SK-N-MC (cell line): ENCODE results near the gene HES6.
A peak's percentile ranks its signal among the peaks of the same experiment; 100 is the strongest.

Source experiments
- DNase-seq: peaks from one replicate; pipeline ENCODE4 v3.0.0-alpha.2; 2011; ENCODE audit warnings: low read depth, low spot score
- H3K27ac ChIP-seq: fragments of 200-600 bp; sonication (generic); 2 replicates; pipeline ENCODE4 v1.5.1; 2016; ENCODE audit warnings: mixed run types
- H3K36me3 ChIP-seq: fragments of 200-600 bp; sonication (generic); 2 replicates; pipeline ENCODE4 v1.6.1; 2017; ENCODE audit warnings: antibody characterized with exemption, low read length, mixed read lengths; ENCODE audit not compliant: insufficient read depth
- H3K4me3 ChIP-seq: fragments of 200-600 bp; sonication (generic); 2 replicates; pipeline ENCODE4 v1.5.1; 2016
- H3K9ac ChIP-seq: fragments of 200-600 bp; sonication (generic); 2 replicates; pipeline ENCODE4 v1.8.0; 2017; ENCODE audit warnings: mixed run types, mixed read lengths; ENCODE audit not compliant: insufficient read length
- H3K9me3 ChIP-seq: fragments of 200-600 bp; sonication (generic); 2 replicates; pipeline ENCODE4 v1.6.1; 2017; ENCODE audit warnings: low read depth, mild to moderate bottlenecking, antibody characterized with exemption, low read length, moderate library complexity, mixed read lengths
- EZH2 ChIP-seq: fragments of 200-600 bp; sonication (generic); IDR thresholded peaks from one replicate; pipeline ENCODE4 v1.6.1; 2017; ENCODE audit warnings: antibody characterized with exemption
- FOXP2 ChIP-seq: optimal IDR thresholded peaks from 2 replicates; pipeline ENCODE3; 2011; ENCODE audit warnings: mild to moderate bottlenecking, moderate library complexity; ENCODE audit not compliant: insufficient read depth; ENCODE audit errors: extremely low read length, control extremely low read depth
- POLR2AphosphoS5 ChIP-seq: IDR thresholded peaks from 2 replicates; pipeline ENCODE4 v1.6.1; 2012; ENCODE audit warnings: mild to moderate bottlenecking, low read depth, low read length, borderline replicate concordance

Gene HES6

DNA sequence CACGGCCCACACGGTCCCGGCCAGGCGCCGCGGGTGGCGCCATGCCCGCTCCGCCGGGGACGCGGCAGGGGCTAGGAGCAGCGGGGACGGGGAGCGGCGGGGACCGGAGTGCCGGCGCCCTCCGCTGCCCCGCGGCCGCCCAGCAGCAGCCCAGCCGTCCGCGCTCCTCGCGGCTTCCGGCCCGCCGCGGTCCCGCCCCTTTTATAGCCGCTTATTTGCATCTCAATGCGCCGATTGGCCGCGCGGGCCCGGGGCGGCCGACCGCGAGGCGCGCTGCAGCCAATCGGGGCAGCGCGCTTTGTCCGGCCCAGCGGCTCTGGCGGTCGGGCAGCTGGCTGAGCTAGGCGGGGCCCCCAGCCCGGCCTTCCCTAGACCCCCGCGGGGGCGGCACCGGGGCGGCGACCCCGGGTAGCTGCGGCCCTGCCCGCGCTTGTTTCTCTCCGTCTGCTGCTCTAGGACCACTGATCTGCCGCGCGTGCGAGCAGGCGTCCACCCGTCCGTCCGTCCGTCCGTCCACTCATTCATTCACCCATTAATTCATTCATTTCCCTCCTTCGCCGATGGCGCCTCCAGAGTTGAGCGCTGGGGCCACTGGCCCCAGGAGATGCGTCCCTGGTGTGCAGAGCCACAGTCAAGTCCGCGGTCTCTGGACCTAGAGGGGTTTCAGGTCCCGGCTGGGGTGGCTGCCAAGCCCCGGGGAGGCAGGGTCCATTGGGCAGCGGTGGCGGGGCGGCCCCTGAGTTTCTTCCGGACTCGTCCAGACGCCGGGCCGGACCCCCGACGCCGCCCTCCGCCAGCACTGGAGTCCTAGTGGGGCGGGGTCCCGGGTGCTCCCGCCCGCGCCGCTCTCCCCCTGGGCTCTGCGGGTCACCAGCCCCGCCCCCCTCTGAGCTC, at the start of gene HES6:
HES6 (minus strand) TSS at position 176 of the 894 bp plus-strand sequence; CDS start at position 43, 133 bp downstream.
- no peak for TF ChIP-seq EZH2
- TF ChIP-seq FOXP2 = no peak
- TF ChIP-seq POLR2AphosphoS5 = peak; percentile 55
- H3K9ac ChIP-seq = peak within 1 kb of the TSS; percentile 73
- no peaks in the 10 kb centered on the region for H3K36me3 ChIP-seq
- DNase-seq = no peak
- no peaks in the 10 kb centered on the region for H3K9me3 ChIP-seq
- peak within 1 kb of the TSS; percentile 90 for H3K4me3 ChIP-seq
- H3K27ac ChIP-seq = no peak within 1 kb of the TSS

- Histone ChIP-seq H3K27ac (no peak overlapping the region), H3K4me3 (peak overlapping the region; percentile 89), H3K9ac (peak overlapping the region; percentile 72), H3K9me3 (no peaks in the 10 kb centered on the region), H3K36me3 (no peaks in the 10 kb centered on the region)
- TF ChIP-seq FOXP2 (no peak), EZH2 (no peak), POLR2AphosphoS5 (no peak)
- DNase-seq = no peak
Measured at GRCh38 chr2:238289574-238289973, 49.7 kb upstream of the HES6 start.

- peak overlapping the region; percentile 49; the same call in 1 of the 2 replicates for H3K27ac ChIP-seq
Measured at GRCh38 chr2:238288650-238289573, 49.1 kb upstream of the HES6 start.

GRCh38 chr2:238287737-238288649, 48.2 kb upstream of the HES6 start, which contains the start of gene PER2:
Gene PER2, minus strand, starts transcription at chr2:238288610. Its CDS starts 10,674 bp downstream, at chr2:238277936.
- Histone ChIP-seq H3K4me3 (peak within 1 kb of the TSS; percentile 89), H3K9ac (peak within 1 kb of the TSS; percentile 83), H3K27ac (peak within 1 kb of the TSS; percentile 49; the same call in 1 of the 2 replicates), H3K9me3 (no peaks in the 10 kb centered on the region), H3K36me3 (no peaks in the 10 kb centered on the region)
- DNase-seq = no peak
- TF ChIP-seq EZH2 = no peak
- no peak for TF ChIP-seq FOXP2
- no peak for TF ChIP-seq POLR2AphosphoS5

More at GRCh38 chr2:238288650-238289573, 49.1 kb upstream of the HES6 start:
- TF ChIP-seq FOXP2 = peak; percentile 5
- no peak for TF ChIP-seq EZH2
- peak; percentile 56; the same call in 1 of the 2 replicates for TF ChIP-seq POLR2AphosphoS5
- Histone ChIP-seq H3K36me3 (no peaks in the 10 kb centered on the region), H3K4me3 (peak overlapping the region; percentile 89), H3K9ac (peak overlapping the region; percentile 83), H3K9me3 (no peaks in the 10 kb centered on the region)
- peak; percentile 97 for DNase-seq

DNA sequence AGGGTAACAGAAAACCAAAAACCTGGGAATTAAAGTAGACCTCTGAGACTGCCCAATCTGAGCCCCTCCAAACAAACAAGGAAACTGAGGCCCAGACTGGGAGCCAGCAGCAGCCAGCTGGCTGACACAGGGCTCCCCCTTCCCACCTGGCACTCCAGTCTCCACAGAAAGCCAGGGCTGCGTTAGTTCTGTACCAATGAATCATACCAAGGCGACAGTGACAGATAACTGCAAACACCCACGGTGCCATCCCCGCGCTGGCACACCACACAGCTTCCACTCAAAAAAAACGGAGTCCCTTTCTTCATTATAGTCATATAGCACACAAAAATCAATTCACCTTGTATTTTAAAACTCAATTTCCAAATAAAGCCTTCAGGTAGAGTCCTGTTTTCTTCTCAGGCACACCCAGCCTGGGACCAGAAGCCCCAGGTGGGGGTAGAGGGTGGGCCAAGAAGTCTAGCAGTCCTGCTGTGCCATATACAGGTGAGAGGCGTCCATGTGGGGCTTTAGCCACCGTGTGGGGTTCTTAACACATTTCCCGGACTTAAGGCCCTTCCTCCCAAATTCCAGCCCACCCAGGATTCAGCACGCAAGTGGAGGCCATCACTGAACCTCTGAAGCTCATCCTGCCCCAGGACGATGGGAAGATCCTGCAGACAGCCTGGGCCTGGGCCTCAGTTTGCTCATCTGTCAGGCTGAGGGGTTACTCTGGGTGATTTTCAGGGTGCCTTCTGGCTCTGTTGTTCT, 47.3 kb upstream of the HES6 start:
- TF ChIP-seq FOXP2 (no peak), POLR2AphosphoS5 (no peak), EZH2 (no peak)
- DNase-seq = no peak
- H3K9ac ChIP-seq = peak overlapping the region; percentile 83
- peak overlapping the region; percentile 89 for H3K4me3 ChIP-seq
- H3K36me3 ChIP-seq = no peaks in the 10 kb centered on the region
- no peak overlapping the region for H3K27ac ChIP-seq
- H3K9me3 ChIP-seq = no peaks in the 10 kb centered on the region

GRCh38 chr2:238286551-238286950, 46.7 kb upstream of the HES6 start:
- TF ChIP-seq EZH2 (no peak), POLR2AphosphoS5 (no peak), FOXP2 (no peak)
- no peak for DNase-seq
- Histone ChIP-seq H3K4me3 (peak overlapping the region; percentile 29; the same call in 1 of the 2 replicates), H3K27ac (peak overlapping the region; percentile 61), H3K36me3 (no peaks in the 10 kb centered on the region), H3K9ac (no peak overlapping the region), H3K9me3 (no peaks in the 10 kb centered on the region)

DNA sequence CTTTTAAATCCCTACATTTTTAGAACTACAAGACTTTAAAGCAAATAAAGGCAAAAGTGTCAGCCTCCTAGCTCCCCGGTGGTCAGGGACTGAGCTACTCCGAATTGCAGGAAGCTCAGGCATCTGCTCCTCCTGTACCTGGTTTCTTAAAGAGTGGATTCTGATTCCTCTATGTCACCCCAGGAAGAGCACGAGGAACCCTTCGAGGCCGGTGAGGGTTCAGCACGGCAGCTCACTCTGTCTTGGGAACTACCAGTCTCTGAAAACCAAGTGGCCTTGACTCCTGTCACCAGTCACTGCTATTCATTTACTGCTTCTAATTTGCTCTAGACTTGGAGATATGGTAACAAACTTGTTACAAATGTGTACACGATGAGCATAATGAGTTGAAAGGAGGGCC, 46.3 kb upstream of the HES6 start:
- TF ChIP-seq POLR2AphosphoS5 = no peak
- TF ChIP-seq FOXP2 = no peak
- TF ChIP-seq EZH2 = no peak
- DNase-seq = no peak
- Histone ChIP-seq H3K9ac (no peak overlapping the region), H3K4me3 (peak overlapping the region; percentile 29), H3K36me3 (no peaks in the 10 kb centered on the region), H3K27ac (peak overlapping the region; percentile 61), H3K9me3 (no peaks in the 10 kb centered on the region)
